Right lobe of liver (tissue), 6 donors: ENCODE data around the gene MAT2A. TPM values are rescaled to one million over a fixed set of nuclear protein-coding genes. Genes with fewer than 3 reads are reported as not detected.
"Not testable (repeated sequence)": the region's sequence is repeated elsewhere in the genome, so short reads cannot be mapped to it uniquely, and the experiment has no call there.

Experiments used
- ATAC-seq, 4 donors: fragments of 200-7000 bp; cut with Tn5 transposase; one replicate each; pipeline ENCODE4 v1.9.1; 2020; ENCODE audit warnings: mild to moderate bottlenecking in 4 of 4, moderate library complexity in 4 of 4
- DNase-seq, 3 donors: peaks; one replicate each; pipeline ENCODE4 v3.0.0-alpha.2; 2020
- H3K27ac ChIP-seq, 3 donors: fragments of 200-600 bp; one replicate each; pipeline ENCODE4 v1.8.0; 2022
- H3K27me3 ChIP-seq, 2 donors: fragments of 200-600 bp; one replicate each; pipeline ENCODE4 v1.8.0; 2022
- H3K36me3 ChIP-seq, 4 donors: fragments of 200-600 bp; sonication (generic) in 1 of 4; one replicate each; pipeline versions ENCODE4 v1.5.1 to v1.8.0; 2017 to 2022; ENCODE audit warnings: control low read depth in 1 of 4
- H3K4me1 ChIP-seq, 4 donors: fragments of 200-600 bp; sonication (generic) in 1 of 4; one replicate each; pipeline versions ENCODE4 v1.5.1 to v1.8.0; 2017 to 2022; ENCODE audit warnings: control low read depth in 1 of 4
- H3K4me3 ChIP-seq, 3 donors: fragments of 200-600 bp; one replicate each; pipeline ENCODE4 v1.8.0; 2022
- H3K9me3 ChIP-seq, 4 donors: fragments of 200-600 bp; sonication (generic) in 1 of 4; one replicate each; pipeline versions ENCODE4 v1.5.1 to v1.8.0; 2017 to 2022; ENCODE audit warnings: control low read depth in 1 of 4
- CTCF ChIP-seq, 4 donors: fragments of 200-600 bp in 3 of 4; fragments of 450-650 bp in 1 of 4; IDR thresholded peaks; one replicate each; pipeline versions ENCODE4 v1.5.1 to v1.8.0; 2016 to 2022; ENCODE audit warnings: antibody characterized with exemption in 4 of 4, mild to moderate bottlenecking in 2 of 4
- POLR2A ChIP-seq: fragments of 450-650 bp; IDR thresholded peaks from one replicate; pipeline ENCODE4 v1.6.1; 2017; ENCODE audit warnings: antibody characterized with exemption, mild to moderate bottlenecking
- WGBS: methylation state at CpG from one replicate; pipeline ENCODE4 v1.1.6; 2018; ENCODE audit warnings: low coverage, low lambda C conversion rate; ENCODE audit not compliant: insufficient coverage; ENCODE audit errors: missing lambda C conversion rate; 5-methylcytosine and 5-hydroxymethylcytosine counted together
- intact Hi-C, 2 donors: fragments of 100-400 bp; cut with DNase I; formaldehyde crosslinking; loops; one replicate each; pipeline versions ENCODE4 v1.11.2 to v1.14.1; 2022
- total RNA-seq, 6 experiments: library from RNA; depleted of rRNA in 2 of 6; stranded (reverse); fragments of >200 nt in 2 of 6; fragmentation: NEBNext Ultra II Directional in 3 of 6; extraction: Animal tissue kit (Norgen Biotek cat#: 25700) in 3 of 6; gene quantifications; one replicate each; pipeline versions ENCODE4 v1.1.0 to v1.2.4, GENCODE V29; 2016 to 2023
- donor health status: DM: no; HTN: yes; CAD: no.
- donor health status: DM: no; HTN: no; CAD: no.
- donor health status: DM: no; HTN: no; CAD: no.
- donor health status: DM: no; HTN: yes; CAD: no.
- donor health status: DM: no; HTN: yes; CAD: no.

The MAT2A gene
- total RNA-seq, 6 experiments from 2014 or later, result 57.8 to 118 (median 102) TPM

GRCh38 chr2:85589982-85590791 lies 51.2 kb downstream of the MAT2A start:
- intact Hi-C loops, result no loop called here
- Histone ChIP-seq H3K9me3 (no peaks in the 10 kb centered on the region), H3K4me3 (no peak overlapping the region), H3K4me1 (peaks cover 2 to 54% (median 20%) of the 10 kb centered on the region in 4 donors), H3K36me3 (no peaks in the 10 kb centered on the region), H3K27ac (peak overlapping the region; percentile 53 to 68 (median 65)), H3K27me3 (no peaks in the 10 kb centered on the region)
- WGBS, result 4% methylated on average over 6 of the region's 7 CpGs
- no peak for TF ChIP-seq POLR2A
- no peak for TF ChIP-seq CTCF (IDR thresholded peaks at IDR 0.05)
- ATAC-seq (peak; percentile 37 to 61 (median 54)), DNase-seq (peak in 2 of 3 donors; percentile 62 to 69)

- WGBS, result 67% methylated on average over 2 of the region's 2 CpGs
- ATAC-seq (no peak), DNase-seq (no peak)
- H3K27me3 ChIP-seq, result no peaks in the 10 kb centered on the region
- no peak overlapping the region for H3K4me3 ChIP-seq
- no peaks in the 10 kb centered on the region for H3K36me3 ChIP-seq
- H3K9me3 ChIP-seq, result no peaks in the 10 kb centered on the region
- H3K4me1 ChIP-seq, result peaks cover 0 to 48% (median 16%) of the 10 kb centered on the region in 4 donors
- H3K27ac ChIP-seq, result peak overlapping the region in 2 of 3 donors; percentile 53 to 65
- intact Hi-C loops, result no loop called here
- no peak for TF ChIP-seq CTCF (IDR thresholded peaks at IDR 0.05)
- TF ChIP-seq POLR2A, result no peak
Observed at GRCh38 chr2:85590950-85591349, 52.0 kb downstream of the MAT2A start.

- peak overlapping the region in 2 of 3 donors; percentile 53 to 65 for H3K27ac ChIP-seq
- TF ChIP-seq POLR2A (no peak), CTCF (IDR thresholded peaks at IDR 0.05) (no peak)
- intact Hi-C loops, result no loop called here
- WGBS, result 75% methylated on average over 9 of the region's 12 CpGs
- no peaks in the 10 kb centered on the region for H3K9me3 ChIP-seq
- no peaks in the 10 kb centered on the region for H3K27me3 ChIP-seq
- no peak for ATAC-seq
- no peaks in the 10 kb centered on the region for H3K36me3 ChIP-seq
- DNase-seq, result no peak
- no peak overlapping the region for H3K4me3 ChIP-seq
- H3K4me1 ChIP-seq, result peaks cover 0 to 54% (median 16%) of the 10 kb centered on the region in 4 donors
Observed at GRCh38 chr2:85591563-85591962, 52.6 kb downstream of the MAT2A start.

- H3K9me3 ChIP-seq, ATAC-seq, H3K36me3 ChIP-seq, DNase-seq, H3K27ac ChIP-seq, intact Hi-C loops, H3K4me3 ChIP-seq, H3K27me3 ChIP-seq: not testable (repeated sequence)
- peaks cover 0 to 57% (median 19%) of the 10 kb centered on the region in 4 donors for H3K4me1 ChIP-seq
- WGBS, result 100% methylated on average over 2 of the region's 9 CpGs
Observed at GRCh38 chr2:85592299-85592698, 53.3 kb downstream of the MAT2A start.

- TF ChIP-seq CTCF (IDR thresholded peaks at IDR 0.05) (no peak), POLR2A (no peak)
- WGBS, result no CpG with 5 or more reads among the region's 3 CpGs
- DNase-seq (peak in 1 of 3 donors; percentile 76), ATAC-seq (peak in 1 of 4 donors; percentile 17)
- no peak overlapping the region for H3K27ac ChIP-seq
- H3K4me3 ChIP-seq, result no peak overlapping the region
- peaks cover 0 to 62% (median 23%) of the 10 kb centered on the region in 4 donors for H3K4me1 ChIP-seq
- no peaks in the 10 kb centered on the region for H3K9me3 ChIP-seq
- no peaks in the 10 kb centered on the region for H3K27me3 ChIP-seq
- intact Hi-C loops, result no loop called here
- H3K36me3 ChIP-seq, result peaks cover 0 to 7% (median 3%) of the 10 kb centered on the region in 4 donors
Observed at GRCh38 chr2:85593023-85593422, 54.1 kb downstream of the MAT2A start.
